ENCODE measurements around the gene CFAP221.

- no peak for TF ChIP-seq ZNF274 (IDR thresholded peaks at IDR 0.05; ENCODE audit: low read depth, low read length)
- no peak for TF ChIP-seq YY1 (IDR thresholded peaks at IDR 0.05; ENCODE audit: insufficient read depth, insufficient read length)
- TF ChIP-seq SUZ12 (IDR thresholded peaks at IDR 0.05; ENCODE audit: extremely low read depth, insufficient read depth, insufficient read length) = no peak
Observed at GRCh38 chr2:119591523-119591922, 47.3 kb downstream of the CFAP221 start.

Data from NT2/D1 (cell line).